IPS DF 6.9 (cell line): ENCODE results near the gene MROH2A.

ENCODE experiments used
- DNase-seq: peaks from one replicate; pipeline ENCODE4 v3.0.0-alpha.2; 2013; ENCODE audit warnings: low read depth, low spot score
- H3K27ac ChIP-seq: one replicate; pipeline ENCODE4 v1.5.1; 2013; ENCODE audit warnings: low read length, control low read depth
- H3K27me3 ChIP-seq: 2 replicates; pipeline ENCODE4 v1.6.1; 2013; ENCODE audit warnings: mild to moderate bottlenecking, low read length; ENCODE audit not compliant: control insufficient read depth, insufficient read depth
- H3K36me3 ChIP-seq: 2 replicates; pipeline ENCODE4 v1.6.1; 2013; ENCODE audit warnings: low read length; ENCODE audit not compliant: control insufficient read depth, insufficient read depth
- H3K4me1 ChIP-seq: 2 replicates; pipeline ENCODE4 v1.6.1; 2013; ENCODE audit warnings: low read length; ENCODE audit not compliant: control insufficient read depth, insufficient read depth
- H3K4me3 ChIP-seq: 2 replicates; pipeline ENCODE4 v1.5.1; 2013; ENCODE audit warnings: mild to moderate bottlenecking, low read length
- H3K9me3 ChIP-seq: 2 replicates; pipeline ENCODE4 v1.6.1; 2013; ENCODE audit warnings: low read length, inconsistent platforms; ENCODE audit not compliant: control insufficient read depth, insufficient read depth
- WGBS: extraction: QIAGEN DNeasy Blood & Tissue Kit; methylation state at CpG from one replicate; pipeline ENCODE4 v1.1.7; 2013; ENCODE audit warnings: mixed read lengths, missing lambda C conversion rate; ENCODE audit not compliant: insufficient read length, insufficient coverage; 5-methylcytosine and 5-hydroxymethylcytosine counted together

MROH2A gene

GRCh38 chr2:233837694-233838229 lies 59.6 kb downstream of the MROH2A start:
- peaks cover 53% of the 10 kb centered on the region for H3K36me3 ChIP-seq
- no peak overlapping the region for H3K4me3 ChIP-seq
- no peaks in the 10 kb centered on the region for H3K9me3 ChIP-seq
- H3K4me1 ChIP-seq = no peaks in the 10 kb centered on the region
- H3K27me3 ChIP-seq = no peaks in the 10 kb centered on the region
- WGBS = no CpG with 5 or more reads among the region's 9 CpGs
- H3K27ac ChIP-seq = no peak overlapping the region
- DNase-seq = no peak

GRCh38 chr2:233838251-233838650 lies 60.1 kb downstream of the MROH2A start:
- Histone ChIP-seq H3K4me1 (no peaks in the 10 kb centered on the region), H3K36me3 (peaks cover 57% of the 10 kb centered on the region), H3K4me3 (no peak overlapping the region), H3K27ac (no peak overlapping the region), H3K27me3 (no peaks in the 10 kb centered on the region), H3K9me3 (no peaks in the 10 kb centered on the region)
- WGBS = no CpG with 5 or more reads among the region's 7 CpGs
- no peak for DNase-seq

GRCh38 chr2:233838726-233839446 lies 60.8 kb downstream of the MROH2A start:
- H3K4me3 ChIP-seq = no peak overlapping the region
- no peaks in the 10 kb centered on the region for H3K9me3 ChIP-seq
- H3K4me1 ChIP-seq = no peaks in the 10 kb centered on the region
- no peak for DNase-seq
- no peak overlapping the region for H3K27ac ChIP-seq
- no peaks in the 10 kb centered on the region for H3K27me3 ChIP-seq
- no CpG with 5 or more reads among the region's 12 CpGs for WGBS
- peaks cover 63% of the 10 kb centered on the region for H3K36me3 ChIP-seq

GRCh38 chr2:233839447-233839820 lies 61.3 kb downstream of the MROH2A start:
- WGBS = no CpG with 5 or more reads among the region's 10 CpGs
- Histone ChIP-seq H3K27ac (no peak overlapping the region), H3K9me3 (no peaks in the 10 kb centered on the region), H3K4me3 (no peak overlapping the region), H3K4me1 (no peaks in the 10 kb centered on the region), H3K36me3 (peaks cover 69% of the 10 kb centered on the region), H3K27me3 (no peaks in the 10 kb centered on the region)
- DNase-seq = no peak

GRCh38 chr2:233840520-233840919 lies 62.4 kb downstream of the MROH2A start:
- WGBS = no CpG with 5 or more reads among the region's 9 CpGs
- H3K36me3 ChIP-seq = peaks cover 67% of the 10 kb centered on the region
- no peak overlapping the region for H3K4me3 ChIP-seq
- no peak for DNase-seq
- no peaks in the 10 kb centered on the region for H3K27me3 ChIP-seq
- H3K9me3 ChIP-seq = no peaks in the 10 kb centered on the region
- no peaks in the 10 kb centered on the region for H3K4me1 ChIP-seq
- no peak overlapping the region for H3K27ac ChIP-seq

- Histone ChIP-seq H3K4me3 (no peak overlapping the region), H3K9me3 (no peaks in the 10 kb centered on the region), H3K27ac (no peak overlapping the region), H3K27me3 (no peaks in the 10 kb centered on the region), H3K36me3 (peaks cover 62% of the 10 kb centered on the region), H3K4me1 (no peaks in the 10 kb centered on the region)
- no CpG with 5 or more reads among the region's 11 CpGs for WGBS
- DNase-seq = no peak
These were observed 63.1 kb downstream of the MROH2A start for GRCh38 chr2:233841183-233841582.

- no peaks in the 10 kb centered on the region for H3K27me3 ChIP-seq
- peaks cover 72% of the 10 kb centered on the region for H3K36me3 ChIP-seq
- H3K4me3 ChIP-seq = no peak overlapping the region
- DNase-seq = no peak
- H3K27ac ChIP-seq = no peak overlapping the region
- no CpG with 5 or more reads among the region's 19 CpGs for WGBS
- no peaks in the 10 kb centered on the region for H3K9me3 ChIP-seq
- H3K4me1 ChIP-seq = no peaks in the 10 kb centered on the region
These were observed 66.1 kb downstream of the MROH2A start for GRCh38 chr2:233844064-233844807.

- H3K36me3 ChIP-seq = peaks cover 72% of the 10 kb centered on the region
- no CpG with 5 or more reads among the region's 3 CpGs for WGBS
- H3K9me3 ChIP-seq = no peaks in the 10 kb centered on the region
- no peak for DNase-seq
- H3K4me1 ChIP-seq = no peaks in the 10 kb centered on the region
- H3K27ac ChIP-seq = no peak overlapping the region
- H3K27me3 ChIP-seq = no peaks in the 10 kb centered on the region
- H3K4me3 ChIP-seq = no peak overlapping the region
These were observed 66.7 kb downstream of the MROH2A start for GRCh38 chr2:233844836-233845235.

GRCh38 chr2:233845301-233846060 lies 67.4 kb downstream of the MROH2A start:
- Histone ChIP-seq H3K27me3 (no peaks in the 10 kb centered on the region), H3K27ac (no peak overlapping the region), H3K36me3 (peaks cover 72% of the 10 kb centered on the region), H3K4me1 (no peaks in the 10 kb centered on the region), H3K9me3 (no peaks in the 10 kb centered on the region), H3K4me3 (no peak overlapping the region)
- no peak for DNase-seq
- no CpG with 5 or more reads among the region's 1 CpG for WGBS
